HG02973 (cell line): Measurements from ENCODE around the gene C16orf92.
"Not testable (repeated sequence)": the region's sequence is repeated elsewhere in the genome, so short reads cannot be mapped to it uniquely, and the experiment has no call there.

Experiments used
- ATAC-seq: cut with Tn5 transposase; IDR thresholded peaks from one replicate; pipeline ENCODE4 v1.9.1; 2021; ENCODE audit warnings: moderate library complexity; ENCODE audit not compliant: unreplicated experiment

The C16orf92 gene

DNA sequence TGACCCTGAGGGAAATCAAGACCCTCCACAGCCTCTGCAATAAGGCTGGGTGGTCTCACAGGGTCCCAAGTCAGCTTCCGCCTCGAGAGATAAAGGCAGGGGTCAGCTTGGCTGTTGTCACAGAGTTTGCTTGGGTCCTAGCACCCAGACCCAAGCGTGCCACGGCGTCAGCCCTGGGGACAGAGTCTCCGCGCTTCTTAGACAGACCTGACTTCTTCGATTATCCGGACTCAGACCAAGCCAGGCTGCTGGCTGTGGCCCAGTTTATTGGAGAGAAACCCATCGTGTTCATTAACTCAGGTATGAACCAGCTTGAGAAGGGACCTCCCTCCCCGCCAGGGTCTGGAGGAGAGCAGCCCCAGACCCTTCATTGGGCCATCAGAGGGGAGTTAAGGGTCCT is 588 bp downstream of the C16orf92 start:
- ATAC-seq: no peak

DNA sequence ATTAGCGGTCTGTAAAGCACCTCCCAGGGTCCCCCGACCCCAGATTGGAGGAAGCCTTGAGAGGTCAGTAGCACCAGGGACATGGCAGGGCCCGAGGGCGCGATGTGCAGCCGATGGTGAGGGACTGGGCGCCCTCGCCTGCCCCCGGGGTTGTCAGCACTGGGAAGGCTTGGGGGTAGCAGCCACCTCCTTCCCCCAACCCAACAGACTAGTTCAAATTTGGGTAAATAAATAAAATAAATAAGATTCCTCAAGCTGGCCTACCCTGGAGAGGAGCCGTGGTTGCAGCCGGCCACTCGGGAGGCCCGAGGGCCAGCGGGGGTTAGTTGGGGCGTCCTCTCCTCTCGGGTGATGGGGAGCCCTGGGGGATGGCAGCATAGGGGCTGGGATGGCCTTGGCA is 1.5 kb downstream of the C16orf92 start:
- ATAC-seq: no peak

DNA sequence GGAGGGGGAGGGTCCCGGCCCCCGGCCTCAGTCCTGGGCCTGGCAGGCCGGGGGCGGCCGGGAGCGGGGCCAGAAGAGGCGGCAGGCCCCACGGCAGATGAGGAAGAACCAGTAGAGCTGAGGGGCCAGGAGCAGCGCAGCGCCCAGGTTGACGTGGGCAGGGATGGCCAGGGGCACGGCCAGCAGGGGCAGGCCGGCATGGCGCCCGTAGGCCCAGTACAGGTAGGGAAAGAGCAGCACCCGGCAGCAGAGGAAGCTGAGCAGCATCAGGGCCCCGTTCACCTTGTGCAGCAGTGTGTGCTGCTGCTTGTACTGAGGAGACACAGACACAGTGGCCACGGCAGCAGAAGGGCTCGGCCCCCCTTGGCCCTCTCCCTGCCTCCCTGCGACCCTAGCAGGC is 2.2 kb downstream of the C16orf92 start:
- no peak for ATAC-seq

DNA sequence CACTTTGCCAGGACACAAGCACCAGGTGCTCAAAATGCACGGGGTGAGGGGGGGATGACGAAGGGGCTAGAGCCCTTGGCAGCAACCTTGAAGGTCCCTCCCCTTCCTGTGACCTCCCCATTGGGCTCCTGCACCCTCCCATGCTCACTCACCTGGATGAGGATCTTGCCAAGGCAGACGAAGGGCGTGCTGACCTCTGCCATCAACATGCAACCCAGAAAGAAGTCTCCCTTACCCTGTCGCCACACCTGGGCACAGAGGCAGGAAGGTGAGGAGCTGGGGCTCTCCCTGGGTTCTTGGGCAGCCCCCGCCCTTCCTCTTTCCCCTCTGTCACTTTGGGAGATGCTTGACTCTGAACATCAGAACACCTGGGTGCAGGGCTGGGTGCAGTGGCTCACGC is 2.6 kb downstream of the C16orf92 start:
- ATAC-seq: no peak

DNA sequence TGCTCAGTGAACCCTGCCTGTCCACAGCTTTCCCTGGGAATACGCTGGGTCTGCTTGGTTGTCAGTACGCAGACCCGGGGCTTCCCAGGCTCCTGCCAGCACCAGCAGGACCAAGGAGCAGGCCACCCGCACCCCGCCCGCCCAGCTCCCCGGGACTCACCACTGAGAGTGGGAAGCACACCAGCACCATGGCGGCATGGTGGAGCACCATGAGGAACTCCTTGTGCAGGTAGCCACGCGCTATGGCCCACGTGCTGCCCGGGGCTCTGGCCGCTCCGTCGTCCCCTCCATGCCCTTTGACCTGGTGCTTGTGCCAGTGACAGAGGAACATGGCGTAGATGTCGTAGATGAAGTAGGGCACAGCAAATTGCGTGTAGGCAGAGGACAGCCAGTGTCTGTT is 3.5 kb downstream of the C16orf92 start:
- ATAC-seq: no peak

DNA sequence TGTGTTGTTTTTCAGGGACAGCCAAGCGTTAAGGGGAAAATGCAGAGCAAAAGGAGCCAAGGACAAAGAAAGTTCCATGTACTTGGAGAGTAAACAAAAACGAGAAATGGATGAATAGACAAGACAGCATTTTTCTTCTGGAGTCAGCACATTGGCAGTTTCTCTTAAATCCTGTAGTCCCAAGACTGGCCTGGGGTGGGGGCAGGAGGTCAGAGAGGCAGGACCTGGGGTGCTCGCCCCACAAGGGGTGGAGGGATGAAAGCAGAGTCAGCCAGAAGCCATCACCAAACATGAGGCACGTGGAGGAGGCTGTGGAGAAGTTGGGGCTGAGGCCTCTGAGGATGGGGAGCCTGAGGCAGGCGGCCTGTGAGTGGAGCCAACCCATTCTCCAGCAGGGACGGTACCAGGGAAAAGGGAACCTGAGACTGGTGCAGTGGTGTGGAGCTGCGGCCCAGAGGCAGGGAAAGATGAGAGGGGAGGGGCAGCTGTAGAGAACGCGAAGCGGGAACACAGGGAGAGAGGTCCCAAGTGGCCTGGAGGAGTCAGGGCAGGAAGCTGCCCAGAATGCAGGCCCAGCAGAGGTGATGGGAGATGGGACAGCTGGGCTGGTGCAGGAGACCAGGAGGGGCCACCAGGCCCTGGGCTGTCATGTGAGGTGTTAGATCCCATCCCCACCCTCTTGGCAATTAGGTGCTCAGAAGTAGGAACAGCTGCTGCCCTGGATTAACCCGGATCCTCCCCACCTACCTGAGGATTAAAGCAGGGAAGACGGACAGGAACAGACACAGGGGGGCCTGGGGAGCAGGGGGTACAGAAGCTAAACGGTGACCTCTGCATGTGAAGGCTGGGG is 4.8 kb downstream of the C16orf92 start:
- ATAC-seq: no peak

DNA sequence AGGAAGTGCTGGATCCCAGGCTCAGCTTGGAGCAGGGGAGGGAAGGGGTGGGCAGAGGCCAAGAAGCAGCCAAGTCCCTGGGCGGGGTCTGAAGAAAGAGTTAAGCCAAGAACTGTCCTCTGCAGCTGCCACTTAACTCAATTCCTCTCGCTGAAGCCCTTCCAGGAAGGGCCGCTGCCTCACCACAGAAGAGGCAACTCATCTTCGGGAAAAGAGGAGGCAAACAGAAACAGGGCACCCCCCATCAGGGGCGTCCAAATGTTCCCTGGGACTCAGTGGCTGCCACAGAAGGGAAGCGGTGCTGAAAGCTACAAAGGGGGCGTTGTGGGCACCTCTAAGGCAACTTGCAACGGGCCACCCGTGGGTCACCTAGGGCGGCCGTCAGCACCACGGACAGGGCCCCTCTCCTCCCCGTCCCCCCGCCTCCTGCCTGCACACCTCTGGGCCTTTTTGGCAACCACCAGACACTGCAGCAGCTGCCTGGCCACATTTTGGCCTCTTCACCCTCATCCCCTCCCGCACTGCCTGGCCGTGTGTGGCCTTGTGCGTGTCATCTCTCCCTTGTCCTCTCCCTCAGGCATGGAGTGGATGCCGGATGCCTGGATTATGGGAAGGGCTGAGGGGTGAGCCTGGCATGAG is 5.6 kb downstream of the C16orf92 start:
- ATAC-seq: no peak

DNA sequence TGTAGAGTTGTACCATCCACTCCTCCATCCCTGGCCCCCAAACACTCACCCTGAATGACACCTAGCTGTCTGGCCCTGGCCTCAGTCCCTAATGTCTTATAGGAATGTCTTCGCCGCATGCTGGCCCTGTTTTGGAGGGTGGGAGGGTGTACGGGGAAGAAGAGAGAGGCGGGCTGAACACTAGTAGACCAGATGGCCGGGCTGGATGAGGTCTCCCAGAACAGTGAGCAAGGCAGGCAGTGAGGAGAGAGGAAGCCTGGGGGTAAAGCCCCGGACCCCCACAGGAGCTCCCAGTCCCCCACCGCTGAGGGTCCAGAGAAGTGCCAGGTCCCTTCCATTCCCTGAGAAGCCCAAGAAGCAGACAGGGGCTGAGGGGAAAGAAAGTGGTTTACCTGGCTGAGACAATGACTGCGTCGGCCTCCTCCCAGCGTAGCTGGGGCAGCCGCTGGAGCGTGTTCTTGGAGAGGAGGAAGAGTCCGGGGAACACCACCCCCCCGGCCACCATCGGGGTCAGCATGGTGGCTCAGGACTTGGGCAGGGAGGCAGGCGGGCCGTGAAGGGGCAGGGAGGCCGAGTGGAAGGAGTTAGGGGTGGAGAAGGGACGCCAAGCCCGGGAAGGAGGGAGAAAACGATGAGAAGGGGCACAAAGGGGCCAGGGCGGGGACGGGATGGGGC is 7.2 kb downstream of the C16orf92 start:
- ATAC-seq: no peak

DNA sequence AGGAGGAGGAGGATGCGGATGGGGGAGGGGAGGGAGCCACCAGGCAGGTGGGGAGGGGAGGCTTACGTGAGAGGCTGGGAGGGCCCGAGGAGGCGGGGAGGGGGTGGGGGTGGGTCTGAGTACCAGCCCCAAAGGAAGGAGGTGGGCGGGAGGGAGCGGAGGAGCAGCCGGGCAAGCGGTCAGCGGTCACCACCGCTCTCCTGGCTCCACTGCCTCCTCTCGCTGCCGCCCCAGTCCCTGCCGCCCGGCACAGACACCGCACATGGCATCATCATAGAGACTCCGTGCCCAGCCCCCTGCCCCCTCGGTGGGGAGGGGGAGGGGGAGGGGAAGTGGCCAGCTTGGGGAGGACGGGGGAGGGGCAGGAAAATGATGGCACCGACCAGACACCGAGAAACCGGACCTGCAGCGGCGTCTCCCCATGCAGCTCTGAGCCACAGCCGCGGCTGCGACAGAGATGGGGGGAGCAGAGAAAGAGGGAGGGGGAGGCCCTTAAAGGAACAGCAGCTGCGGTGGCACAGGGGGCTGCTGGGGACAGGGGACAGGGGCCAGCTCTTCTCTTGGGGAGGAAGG is 7.9 kb downstream of the C16orf92 start, which contains the start of gene TLCD3B:
TSS of gene TLCD3B (minus strand) at position 431 of the 573 bp plus-strand sequence. CDS start 744 bp downstream, outside the sequence.
- no peak for ATAC-seq

DNA sequence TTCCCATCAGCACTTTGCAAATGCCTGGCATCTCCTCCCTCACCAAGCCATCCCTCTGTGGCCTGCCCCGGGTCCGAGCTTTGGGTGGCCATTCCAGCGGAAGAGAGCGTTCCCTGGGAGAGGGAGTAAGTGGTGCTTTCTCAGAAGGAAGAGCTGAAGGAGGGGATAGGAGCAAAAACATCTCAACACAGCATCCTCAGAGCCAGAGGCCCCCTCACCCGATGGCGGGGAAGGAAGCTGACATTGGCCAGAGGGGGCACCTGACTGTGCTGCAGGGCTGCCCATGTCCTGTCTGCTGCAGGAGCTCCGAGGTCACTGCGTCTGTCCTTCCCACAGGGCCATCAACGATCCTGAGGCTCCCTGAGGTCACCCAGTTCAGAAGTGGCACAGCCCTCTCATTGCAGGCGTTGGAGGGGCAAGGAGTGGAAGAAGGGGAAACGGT is 8.5 kb downstream of the C16orf92 start:
- no peak for ATAC-seq

DNA sequence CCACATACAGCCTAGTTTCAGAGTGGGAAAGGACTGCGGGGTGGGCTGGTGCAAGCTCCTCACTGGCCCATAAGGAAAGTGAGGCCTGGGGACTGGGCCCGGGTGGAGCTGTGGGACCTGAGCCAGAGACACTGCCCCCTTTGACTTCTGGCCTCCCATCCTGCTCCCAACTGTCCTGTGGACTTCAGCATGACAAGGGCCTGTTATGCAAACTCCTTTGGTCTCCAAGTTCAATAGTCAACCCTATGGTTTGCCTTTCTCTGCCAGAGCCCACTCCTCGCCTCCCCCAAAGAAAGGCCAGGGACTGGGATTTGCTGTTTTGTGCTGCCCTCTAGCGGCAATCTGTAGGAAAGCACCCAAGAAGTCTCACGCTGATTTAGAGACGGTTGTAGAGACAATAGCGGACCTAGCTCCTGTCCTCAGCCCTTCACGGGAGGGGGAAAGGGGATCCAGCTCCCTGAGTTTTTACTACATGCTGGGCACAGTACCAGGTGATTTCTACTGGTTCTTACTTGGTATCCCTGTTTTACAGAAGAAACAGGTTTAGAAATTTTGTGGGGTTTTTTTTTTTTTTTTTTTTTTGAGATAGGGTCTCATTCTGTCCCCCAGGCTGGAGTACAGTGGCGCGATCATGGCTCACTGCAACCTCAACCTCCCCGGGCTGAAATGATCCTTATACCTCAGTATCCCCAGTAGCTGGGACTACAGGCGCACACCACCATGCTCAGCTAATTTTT is 9.3 kb downstream of the C16orf92 start:
- ATAC-seq: no peak

DNA sequence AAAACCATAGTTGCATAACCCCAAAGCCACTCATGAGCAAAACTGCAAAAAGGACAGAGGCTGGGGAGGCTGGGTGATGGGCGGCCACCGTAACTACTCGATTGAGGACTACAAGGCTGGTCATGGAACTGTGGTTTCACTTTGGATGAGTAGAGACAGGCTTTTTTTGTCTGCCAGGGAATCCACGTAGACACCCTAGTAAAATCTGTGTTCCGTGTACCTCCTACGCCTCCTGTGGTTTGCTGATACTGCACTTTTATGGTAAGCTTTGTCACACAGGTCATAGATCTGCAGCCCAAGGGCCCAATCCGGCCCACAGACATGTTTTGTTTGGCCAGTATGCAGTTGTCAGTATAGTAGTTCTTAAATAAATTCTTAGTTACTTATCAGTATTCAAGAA is 10.3 kb downstream of the C16orf92 start:
- ATAC-seq: no peak

DNA sequence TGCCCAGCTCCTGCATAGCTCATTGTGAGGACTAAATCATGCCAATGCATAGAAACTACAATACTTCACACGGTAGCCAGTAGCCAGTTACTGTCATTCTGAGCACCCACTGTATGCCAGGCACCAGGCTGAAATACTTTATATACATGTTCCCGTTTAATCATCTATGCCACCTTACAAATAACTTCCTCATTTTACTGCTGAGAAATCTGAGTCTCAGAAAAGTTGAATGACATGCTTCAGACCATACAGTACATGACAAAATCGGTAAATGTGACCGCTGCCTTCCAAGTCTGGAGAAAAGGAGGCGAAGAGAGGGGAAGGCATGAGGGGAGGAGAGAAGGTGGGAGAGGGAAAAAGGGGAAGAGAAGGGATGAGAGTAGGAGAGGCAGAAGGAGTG is 17.2 kb downstream of the C16orf92 start:
- no peak for ATAC-seq

DNA sequence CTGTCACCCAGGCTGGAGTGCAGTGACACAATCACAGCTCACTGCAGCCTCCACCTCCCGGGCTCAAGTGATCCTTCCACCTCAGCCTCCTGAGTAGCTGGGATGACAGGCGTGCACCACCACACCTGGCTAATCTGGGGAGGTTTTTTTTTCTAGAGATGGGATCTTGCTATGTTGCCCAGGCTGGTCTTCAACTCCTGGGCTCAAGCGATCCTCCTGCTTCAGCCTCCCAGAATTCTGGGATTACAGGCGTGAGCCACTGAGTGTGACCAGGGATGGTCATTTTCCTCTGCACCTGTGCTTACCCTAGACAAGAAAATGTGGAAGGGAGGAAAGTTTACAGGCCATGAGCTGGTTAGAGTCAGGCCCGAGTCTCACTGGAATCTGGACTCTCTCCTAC is 17.7 kb downstream of the C16orf92 start:
- ATAC-seq: not testable (repeated sequence)

DNA sequence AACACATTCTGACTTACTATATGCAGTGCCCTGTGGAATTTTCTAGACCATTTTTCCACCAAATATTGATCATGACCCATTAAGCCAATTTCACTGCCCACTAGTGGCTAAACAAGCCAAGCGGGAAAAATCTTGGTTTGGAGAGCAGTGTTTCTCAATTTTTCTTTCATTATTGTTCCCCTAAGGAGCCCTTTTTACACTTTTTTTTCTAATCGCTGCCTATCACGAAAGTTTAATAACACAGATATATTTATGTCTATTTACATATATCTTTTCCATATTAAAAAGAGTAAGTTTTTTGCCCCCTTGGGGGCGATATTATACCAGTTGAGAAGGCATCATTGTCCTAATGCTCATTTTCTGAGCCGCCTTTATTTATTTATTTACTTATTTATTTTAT is 18.8 kb downstream of the C16orf92 start:
- ATAC-seq: no peak

DNA sequence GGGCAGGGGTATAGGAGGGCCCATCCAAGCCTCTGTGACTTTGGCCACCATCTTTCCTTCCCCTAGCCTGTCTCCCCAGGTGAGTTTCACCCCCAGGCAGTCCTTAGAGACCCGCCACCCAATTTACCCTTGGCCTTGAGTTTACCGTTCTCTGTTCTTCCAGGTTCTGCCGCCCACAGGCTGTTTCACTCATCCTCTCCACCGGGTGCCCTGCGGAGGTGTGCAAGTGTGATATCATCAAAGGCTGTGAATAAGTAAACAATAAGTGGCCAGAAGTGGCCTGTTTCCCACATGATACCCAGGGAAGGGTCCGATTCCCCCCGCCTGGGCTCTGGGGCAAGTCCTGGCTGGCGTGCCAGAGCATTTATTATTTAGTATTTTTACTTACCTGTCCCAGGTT is 23.2 kb downstream of the C16orf92 start:
- no peak for ATAC-seq

DNA sequence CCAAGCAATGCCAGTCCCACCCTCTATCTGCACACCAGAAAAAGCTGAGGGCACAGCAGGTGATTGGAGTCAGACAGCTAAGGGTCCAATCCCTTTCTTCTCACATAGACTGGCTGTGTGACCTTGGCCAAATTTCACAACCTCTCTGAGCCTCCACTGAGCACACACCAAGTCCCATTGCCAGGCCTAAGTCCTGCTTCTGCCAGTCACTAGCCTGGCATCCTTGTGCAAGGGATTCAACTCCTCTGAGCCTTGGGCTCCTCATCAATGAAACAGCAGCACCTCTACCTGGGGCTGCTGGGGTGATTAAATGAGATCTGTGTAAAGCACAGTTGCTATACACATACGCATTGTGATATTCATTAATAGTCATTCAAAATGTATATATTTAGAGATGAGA is 23.6 kb downstream of the C16orf92 start:
- no peak for ATAC-seq

DNA sequence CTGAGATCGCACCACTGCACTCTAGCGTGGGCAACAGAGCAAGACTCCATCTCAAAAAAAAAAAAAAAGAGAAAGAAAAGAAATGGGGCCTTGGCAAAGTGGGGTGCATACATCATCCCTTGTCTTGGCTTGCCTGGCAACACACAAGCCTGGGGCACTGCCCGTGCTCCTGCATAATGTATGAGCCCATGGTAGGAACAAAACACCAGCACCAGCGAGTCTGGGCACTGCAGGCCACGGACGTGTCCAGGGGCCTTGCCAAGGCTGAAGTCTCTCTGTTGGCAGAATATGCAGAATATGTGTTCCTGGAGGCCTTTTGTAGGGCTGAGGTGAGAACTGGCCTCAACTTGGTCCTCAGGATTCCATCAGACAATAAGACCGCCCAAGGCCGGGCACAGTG is 26.9 kb downstream of the C16orf92 start:
- ATAC-seq: no peak

DNA sequence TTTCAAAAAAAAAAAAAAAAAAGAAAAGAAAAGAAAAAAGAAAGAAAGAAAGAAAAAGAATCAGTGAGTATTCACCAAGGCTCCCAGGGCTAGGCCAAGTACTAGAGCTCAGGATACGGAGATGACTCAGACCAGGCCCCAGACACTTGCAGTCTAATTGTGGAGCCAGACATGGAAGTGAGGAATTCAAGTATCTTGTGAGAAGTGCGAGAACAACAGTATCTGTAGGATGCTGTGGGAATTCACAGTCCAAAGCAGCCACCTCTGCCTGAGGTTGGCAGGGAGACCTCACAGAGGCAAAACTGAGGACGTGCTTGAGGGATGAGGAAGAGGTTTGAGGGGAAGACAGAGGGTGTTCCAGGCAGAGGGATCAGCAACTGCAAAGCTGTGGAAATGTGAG is 28.5 kb downstream of the C16orf92 start:
- ATAC-seq: no peak

DNA sequence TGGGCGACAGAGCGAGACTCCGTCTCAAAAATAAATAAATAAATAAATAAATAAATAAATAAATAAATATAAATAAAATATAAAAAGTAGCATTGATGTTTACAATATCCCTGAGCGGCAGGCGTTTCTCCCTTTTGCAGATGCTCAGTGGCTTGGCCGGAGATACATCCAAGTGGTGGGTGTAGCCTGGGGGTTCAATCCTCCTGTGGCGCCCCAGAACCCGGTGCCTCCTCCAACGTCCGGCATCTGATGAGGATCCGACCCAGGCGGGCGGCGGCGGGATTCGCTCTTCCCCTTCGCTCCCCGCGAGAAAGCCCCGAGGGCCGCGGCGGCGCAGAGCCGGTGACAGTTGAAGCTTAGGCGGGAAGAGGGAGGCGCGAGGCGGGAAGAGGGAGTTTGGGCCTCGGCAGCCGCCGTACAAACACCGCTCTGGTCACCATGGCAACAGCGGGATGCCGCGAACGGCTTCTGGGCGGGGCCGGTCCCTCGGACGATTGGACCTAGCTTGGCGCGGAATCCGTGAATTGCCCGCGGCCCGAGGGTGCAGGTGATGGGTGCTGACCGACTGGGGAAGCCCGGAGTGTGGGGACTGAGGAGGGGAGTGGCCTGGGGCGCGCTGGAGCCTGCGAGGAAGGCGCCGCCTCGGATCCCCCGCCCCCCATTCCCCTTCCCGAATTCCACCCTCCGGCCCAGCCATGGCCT is 29.8 kb downstream of the C16orf92 start:
- ATAC-seq: peak; percentile 53
